ENCODE data around the gene PRAME.
A peak's percentile ranks its signal among the peaks of the same experiment; 100 is the strongest.
"Not testable (repeated sequence)": the region's sequence is repeated elsewhere in the genome, so short reads cannot be mapped to it uniquely, and the experiment has no call there.

PRAME gene

DNA sequence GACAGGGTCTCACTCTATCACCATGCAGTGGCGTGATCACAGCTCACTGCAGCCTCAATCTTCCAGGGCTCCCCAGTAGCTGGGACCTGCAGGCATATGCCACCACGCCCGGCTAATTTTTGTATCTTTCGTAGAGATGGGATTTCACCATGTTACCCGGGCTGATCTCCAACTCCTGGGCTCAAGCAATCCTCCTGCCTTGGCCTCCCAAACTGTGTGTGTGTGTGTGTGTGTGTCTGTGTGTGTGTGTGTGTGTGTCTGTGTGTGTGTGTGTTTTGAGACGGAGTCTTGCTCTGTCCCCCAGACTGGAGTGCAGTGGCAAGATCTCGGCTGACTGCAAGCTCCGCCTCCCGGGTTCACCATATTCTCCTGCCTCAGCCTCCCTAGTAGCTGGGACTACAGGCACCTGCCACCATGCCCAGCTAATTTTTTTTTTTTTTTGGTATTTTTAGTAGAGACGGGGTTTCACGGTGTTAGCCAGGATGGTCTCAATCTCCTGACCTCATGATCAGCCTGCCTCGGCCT, 26.5 kb downstream of the PRAME start:
- not testable (repeated sequence) for DNase-seq (ENCODE audit: low read depth, low spot score); H3K4me3 ChIP-seq (ENCODE audit: low read length)

DNA sequence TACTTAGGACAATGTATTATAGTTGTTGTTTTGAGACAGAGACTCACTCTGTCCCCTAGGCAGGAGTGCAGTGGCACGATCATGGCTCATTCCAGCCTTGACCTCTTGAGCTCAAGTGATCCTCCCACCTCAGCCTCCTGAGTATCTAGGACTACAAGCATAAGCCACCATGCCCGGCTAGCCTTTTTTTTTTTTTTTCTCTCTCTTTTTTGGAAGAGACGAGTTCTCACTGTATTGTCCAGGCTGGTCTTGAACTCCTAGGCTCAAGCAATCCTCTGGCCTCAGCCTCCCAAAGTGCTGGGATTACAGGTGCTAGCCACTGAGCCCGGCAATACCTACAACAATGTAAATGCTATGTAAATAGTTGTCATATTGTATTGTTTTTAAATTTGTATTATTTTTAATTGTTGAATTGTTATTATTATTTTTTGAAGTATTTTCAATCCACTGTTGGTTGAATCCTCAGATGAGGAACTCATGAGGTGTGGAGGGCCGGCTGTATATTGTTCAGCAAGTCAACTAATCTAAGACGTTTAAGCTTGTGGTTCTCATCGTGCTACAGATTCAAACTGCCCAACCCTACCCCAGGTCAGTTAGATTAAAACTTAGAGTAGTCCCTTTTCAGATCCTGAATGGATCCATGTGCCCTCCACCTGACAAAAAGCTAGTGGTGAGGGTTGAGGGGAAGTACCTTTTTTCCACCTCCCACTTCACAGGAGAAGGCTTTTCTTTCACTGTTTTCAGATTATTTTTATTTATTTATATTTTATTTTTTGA, 27.1 kb downstream of the PRAME start:
- DNase-seq (ENCODE audit: low read depth, low spot score), result no peak
- H3K4me3 ChIP-seq (ENCODE audit: low read length), result no peak overlapping the region

DNA sequence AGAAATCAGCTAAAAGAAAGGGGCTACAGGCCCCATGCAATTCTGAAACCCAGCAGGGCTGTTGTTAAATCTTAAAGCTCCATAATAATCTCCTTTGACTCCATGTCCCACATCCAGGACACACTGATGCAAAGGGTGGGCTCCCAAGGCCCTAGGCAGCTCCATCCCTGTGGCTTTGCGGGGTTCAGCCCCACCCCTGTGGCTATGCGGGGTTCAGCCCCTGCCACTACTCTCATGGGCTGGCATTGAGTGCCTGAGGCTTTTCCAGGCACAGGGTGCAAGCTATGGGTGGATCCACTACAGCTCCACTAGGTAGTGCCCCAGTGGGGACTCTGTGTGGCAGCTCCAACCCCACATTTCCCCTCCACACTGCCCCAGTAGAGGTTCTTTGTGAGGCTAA, 30.3 kb downstream of the PRAME start:
- H3K4me3 ChIP-seq (ENCODE audit: low read length), result no peak overlapping the region
- DNase-seq (ENCODE audit: low read depth, low spot score), result no peak

DNA sequence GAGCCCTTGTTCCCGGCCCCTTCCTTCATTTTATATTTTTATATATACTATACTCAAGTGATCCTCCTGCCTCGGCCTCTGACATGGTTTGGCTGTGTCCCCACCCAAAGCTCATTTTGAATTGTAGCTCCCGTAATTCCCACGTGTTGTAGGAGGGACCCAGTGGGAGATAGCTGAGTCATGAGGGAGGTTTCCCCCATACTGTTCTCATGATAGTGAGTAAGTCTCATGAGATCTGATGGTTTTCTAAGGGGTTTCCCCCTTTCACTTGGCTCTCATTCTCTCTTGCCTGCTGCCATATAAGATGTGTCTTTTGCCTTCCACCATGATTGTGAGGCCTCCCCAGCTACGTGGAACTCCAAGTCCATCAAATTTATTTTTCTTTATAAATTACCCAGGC, 31.8 kb downstream of the PRAME start:
- DNase-seq (ENCODE audit: low read depth, low spot score), result no peak
- H3K4me3 ChIP-seq (ENCODE audit: low read length), result no peak overlapping the region

DNA sequence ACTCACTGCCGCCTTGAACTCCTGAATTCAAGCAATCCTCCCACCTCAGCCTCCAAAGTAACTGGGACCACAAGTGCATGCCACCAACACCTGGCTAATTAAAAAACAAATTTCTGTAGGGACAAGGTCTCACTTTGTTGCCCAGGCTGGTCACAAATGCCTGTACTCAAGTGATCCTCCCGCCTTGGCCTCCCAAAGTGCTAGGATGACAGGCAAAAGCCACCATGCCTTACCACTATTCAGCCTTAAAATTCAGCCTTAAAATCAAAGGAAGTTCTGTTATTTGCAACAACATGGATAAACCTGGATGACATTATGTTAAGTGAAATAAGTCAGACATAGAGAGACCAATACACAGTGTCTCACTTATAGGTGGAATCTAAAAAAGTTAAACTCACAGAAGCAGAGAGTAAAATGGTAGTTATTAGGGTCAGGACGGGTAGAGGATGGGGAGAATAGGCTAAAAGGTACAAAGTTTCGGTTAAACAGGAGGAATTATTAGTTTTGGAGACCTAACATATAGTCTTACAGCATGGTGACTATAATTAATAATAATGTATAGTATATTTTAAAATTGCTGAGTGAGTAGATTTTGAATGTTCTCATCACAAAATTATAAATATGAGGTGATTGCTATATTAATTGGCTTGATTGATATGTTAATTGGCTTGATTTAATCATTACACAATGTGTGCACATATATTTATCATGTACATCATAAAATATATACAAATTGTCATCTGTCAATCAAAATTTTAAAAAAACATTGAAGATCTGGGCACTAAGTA, 32.7 kb downstream of the PRAME start:
- no peak overlapping the region for H3K4me3 ChIP-seq (ENCODE audit: low read length)
- no peak for DNase-seq (ENCODE audit: low read depth, low spot score)

DNA sequence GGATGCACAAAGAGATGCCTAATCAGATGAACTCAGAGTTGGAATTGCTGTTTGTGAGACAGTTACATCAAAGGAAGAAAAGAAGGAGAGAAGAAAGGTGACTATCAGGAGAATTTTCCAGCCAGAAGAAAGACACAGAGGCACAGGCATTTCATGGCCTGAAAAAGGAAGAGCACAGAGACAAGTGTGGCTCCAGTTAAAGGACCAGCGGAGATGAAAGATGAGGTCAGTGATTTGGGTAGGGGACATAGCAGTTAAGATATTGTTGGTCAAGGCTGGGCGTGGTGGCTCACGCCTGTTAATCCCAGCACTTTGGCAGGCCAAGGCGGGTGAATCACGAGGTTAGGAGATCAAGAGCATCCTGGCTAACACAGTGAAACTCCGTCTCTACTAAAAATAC, 35.6 kb downstream of the PRAME start:
- no peak overlapping the region for H3K4me3 ChIP-seq (ENCODE audit: low read length)
- DNase-seq (ENCODE audit: low read depth, low spot score), result no peak

DNA sequence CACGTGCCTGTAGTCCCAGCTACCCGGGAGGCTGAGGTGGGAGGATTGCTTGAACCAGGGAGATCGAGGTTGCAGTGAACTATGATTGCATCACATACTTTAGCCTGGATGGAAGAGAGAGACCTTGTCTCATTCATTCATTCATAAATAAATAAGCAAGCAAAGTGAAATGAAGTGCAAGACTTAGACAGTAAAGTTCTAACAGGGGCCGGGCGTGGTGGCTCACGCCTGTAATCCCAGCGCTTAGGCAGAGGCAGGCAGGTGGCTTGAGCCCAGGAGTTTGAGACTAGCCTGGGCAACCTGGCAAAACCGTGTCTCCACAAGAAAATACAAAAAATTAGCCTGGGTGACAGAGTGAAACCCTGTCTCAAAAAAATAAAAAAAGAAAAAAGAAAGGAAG, 37.4 kb downstream of the PRAME start:
- no peak overlapping the region for H3K4me3 ChIP-seq (ENCODE audit: low read length)
- DNase-seq (ENCODE audit: low read depth, low spot score), result no peak

DNA sequence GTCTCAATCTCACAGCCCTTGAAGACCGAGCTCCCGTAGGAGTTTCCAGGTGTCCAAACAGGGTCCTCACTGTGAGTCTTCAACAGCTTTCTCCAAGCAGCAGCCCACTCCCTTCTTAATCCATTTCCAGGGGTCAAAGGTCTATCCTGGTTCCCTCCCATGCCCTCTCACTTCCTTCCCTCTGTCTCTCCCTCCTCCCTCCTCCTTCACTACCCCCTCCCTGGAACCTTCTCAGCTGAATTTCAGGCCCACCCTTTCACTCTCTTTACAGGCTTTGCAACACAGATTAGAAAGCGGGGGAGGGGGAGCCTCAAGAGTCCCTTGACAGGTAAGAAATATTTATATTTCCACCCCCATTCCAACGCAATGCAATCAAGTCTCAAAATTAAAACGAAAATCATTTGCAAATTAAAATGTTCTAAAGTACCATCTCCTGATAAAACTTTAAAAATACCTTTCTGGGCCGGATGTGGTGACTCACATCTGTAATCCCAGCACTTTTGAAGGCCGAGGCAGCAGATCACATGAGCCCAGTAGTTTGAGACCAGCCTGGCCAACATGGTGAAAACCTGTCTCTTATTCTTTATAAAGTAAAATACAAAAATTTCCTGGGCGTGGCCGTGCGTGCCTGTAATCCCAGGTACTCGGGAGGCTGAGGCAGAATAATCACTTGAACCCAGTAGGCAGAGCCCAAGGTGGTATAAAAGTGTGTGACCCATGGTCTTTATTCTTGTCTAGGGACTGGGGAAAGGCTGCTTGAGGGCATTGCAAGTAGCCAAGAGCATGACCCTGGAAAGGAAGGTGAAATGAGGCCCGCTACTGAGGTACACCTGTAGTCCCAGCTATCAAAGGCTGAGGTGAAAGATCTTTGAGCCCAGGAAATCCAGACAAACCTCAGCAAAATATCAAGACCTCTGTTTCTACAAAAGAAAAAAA, 38.1 kb downstream of the PRAME start:
- no peak for DNase-seq (ENCODE audit: low read depth, low spot score)
- H3K4me3 ChIP-seq (ENCODE audit: low read length), result no peak overlapping the region

DNA sequence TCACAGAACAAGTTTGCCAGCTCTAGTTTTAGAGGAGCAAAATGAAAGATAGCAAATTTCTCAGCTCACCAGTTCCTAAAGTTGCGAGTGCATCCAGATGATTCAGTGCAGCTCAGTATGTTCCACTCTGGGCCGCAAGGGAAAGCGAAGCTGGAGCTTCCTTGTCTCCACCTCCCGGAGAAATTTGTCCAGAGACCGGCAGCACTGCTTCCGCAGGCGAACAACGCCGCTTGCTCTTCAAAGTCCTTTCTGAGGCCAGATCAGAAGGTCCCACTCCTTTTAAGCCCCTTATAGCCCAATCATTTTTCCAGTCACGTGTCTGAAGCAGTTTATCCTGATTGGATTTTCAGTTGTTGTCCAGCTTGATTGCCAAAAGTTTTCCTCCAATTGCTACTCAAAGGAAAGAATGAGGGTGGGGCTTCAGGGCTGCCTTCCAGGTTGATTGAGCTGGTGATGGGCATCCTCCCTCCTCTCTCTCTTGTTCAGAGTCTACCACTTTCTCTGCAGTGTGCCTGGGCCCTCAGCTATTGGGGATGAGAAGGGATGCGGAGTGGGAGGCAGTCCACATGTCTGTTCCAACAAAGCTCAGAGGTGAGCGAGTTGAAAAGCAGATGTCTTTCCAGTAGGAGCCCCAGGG, 38.9 kb downstream of the PRAME start, which contains the start of gene ZNF280A:
TSS of gene ZNF280A (minus strand) at position 251 of the 637 bp plus-strand sequence. CDS start 4,640 bp downstream, outside the sequence.
- no peak within 1 kb of the TSS for H3K4me3 ChIP-seq (ENCODE audit: low read length)
- no peak for DNase-seq (ENCODE audit: low read depth, low spot score)

DNA sequence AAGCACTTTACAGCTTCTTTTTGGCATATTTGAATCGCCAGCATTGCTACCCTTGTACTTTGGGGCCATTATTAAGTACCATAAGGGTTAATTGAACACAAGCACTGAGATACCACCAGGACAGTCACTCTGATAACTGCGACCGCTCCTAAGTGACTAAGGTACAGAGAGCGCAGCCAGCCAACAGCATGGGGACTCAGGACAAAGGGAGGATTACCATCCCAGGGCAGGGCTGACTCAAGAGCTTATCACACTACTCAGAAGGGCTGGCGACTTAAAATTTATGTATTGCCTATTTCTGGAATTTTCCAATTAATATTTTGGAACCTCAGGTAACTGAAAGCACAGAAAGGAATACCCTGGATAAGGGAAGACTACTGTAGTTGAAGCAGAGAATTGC, 39.5 kb downstream of the PRAME start:
- no peak for DNase-seq (ENCODE audit: low read depth, low spot score)
- H3K4me3 ChIP-seq (ENCODE audit: low read length), result no peak overlapping the region

DNA sequence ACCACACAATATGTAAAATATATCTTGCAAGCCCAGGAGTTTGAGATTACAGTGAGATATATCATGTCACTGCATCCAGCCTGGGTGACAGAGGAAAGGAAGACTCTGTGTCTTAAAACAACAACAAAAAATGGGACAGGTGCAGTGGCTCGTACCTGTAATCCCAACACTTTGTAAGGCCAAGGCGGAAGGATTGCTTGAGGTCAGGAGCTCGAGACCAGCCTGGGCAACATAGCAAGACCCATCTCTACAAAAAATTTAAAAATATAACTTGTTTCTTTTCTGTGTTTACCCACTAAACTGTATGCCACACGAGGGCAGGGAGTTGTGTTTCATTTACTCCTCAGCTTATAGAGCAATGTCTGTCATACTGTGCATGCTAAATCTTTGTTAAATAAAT, 42.1 kb downstream of the PRAME start:
- no peak for DNase-seq (ENCODE audit: low read depth, low spot score)
- H3K4me3 ChIP-seq (ENCODE audit: low read length), result no peak overlapping the region

DNA sequence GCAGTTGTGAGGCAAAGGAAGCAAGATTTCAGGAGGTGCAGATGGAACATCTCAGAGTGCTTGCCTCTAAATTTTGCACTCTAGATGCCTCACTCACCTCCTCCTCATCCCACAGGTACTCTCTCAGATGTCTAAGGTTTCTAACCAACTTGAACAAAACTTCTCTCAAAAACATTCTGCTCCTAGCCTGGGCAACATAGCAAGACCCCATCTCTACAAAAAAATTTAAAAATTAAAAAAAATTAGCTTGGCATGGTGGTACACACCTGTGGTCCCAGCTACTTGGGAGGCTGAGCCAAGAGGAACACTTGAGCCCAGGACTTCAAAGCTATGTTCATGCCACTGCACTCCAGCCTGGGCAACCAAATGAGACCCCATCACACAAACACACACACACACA, 43.2 kb downstream of the PRAME start:
- no peak for DNase-seq (ENCODE audit: low read depth, low spot score)
- no peak overlapping the region for H3K4me3 ChIP-seq (ENCODE audit: low read length)

DNA sequence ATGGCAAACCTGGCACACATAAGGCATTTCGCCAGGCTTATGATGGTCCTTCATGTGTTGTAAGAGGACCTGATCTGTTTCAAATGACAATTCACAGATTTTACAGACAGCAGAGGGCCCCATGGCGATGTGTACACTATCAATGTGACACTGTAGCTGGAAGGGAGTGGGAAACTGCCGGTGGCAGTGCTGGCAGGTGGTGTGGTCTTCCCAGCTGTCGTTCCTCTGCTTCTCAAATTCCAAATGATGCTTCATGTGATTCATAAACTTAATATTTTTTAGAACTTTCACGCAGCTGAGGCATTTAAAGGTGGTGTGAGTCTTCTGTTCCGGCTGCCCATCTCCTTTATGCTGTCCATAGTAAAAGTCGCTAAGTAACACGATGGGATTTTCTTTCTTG, 44.6 kb downstream of the PRAME start:
- not testable (repeated sequence) for DNase-seq (ENCODE audit: low read depth, low spot score); H3K4me3 ChIP-seq (ENCODE audit: low read length)

DNA sequence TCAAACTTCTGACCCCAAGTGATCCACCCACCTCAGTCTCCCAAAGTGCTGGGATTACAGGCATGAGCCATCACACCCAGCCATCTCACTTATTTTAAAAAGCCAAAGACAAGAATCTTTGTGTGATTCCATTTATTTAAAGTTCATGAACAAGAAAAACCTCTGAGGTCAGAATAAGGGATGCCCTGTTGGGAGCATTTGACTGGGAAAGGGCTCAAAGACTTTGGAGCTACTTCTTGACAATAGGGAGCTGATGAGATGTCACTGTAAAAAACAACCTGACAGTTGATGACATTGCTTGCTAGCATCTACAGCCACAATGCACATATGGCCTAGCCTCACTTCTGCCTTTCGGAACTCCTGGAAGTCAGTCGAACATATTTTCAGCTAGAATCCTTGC, 45.4 kb downstream of the PRAME start:
- DNase-seq (ENCODE audit: low read depth, low spot score), result no peak
- no peak overlapping the region for H3K4me3 ChIP-seq (ENCODE audit: low read length)

DNA sequence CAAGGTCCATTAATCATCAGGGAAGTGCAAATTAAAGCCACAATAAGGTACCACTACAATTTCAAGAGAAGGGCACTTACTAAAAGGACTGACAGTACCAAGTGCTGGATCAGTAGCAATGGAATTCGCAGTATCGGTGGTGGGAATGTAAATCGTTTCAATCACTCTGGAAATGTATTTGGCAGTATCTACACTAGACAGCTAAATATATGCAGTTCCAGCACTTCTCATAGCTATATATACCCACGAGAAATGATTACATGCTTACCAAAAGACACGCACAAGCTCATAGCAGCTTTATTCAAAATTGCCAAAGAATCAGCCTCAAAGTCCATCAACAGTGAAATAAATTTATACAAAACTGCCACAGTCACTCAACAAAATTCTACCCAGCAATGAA, 46.1 kb downstream of the PRAME start:
- DNase-seq (ENCODE audit: low read depth, low spot score), result no peak
- no peak overlapping the region for H3K4me3 ChIP-seq (ENCODE audit: low read length)

DNA sequence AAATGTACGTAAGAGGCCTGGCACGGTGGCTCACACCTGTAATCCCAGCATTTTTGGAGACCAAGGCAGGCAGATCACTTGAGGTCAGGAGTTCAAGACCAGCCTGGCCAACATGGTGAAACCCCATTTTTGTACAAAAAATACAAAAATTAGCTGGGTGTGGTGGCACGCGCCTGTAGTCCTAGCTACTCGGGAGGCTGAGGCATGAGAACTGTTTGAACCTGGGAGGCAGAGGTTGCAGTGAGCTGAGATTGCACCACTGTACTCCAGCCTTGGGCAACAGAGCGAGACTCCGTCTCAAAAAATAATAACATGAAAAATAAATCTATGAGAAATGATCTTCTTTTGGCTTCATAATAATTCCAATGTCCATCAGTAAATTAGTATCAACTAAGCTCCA, 48.2 kb downstream of the PRAME start:
- DNase-seq (ENCODE audit: low read depth, low spot score); H3K4me3 ChIP-seq (ENCODE audit: low read length): not testable (repeated sequence)

DNA sequence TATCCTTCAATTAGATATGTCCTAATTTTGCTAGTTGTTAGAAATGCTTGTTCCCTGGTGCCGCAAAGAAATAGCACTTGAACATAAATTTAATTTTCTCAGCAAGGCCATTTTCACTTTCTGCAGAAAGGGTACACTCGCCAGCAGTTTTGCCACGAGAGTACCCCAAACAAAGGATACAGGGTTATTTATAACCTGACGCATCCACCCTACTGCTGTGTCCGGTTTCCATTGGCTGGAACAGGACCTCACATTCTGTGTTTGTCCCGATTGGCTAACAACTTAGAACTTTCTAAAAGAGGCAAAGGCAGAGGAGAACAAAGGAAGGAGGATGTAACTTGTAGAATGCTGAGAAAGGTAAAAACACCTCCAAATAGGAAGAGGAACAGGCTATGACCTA, 49.2 kb downstream of the PRAME start:
- not testable (repeated sequence) for DNase-seq (ENCODE audit: low read depth, low spot score); H3K4me3 ChIP-seq (ENCODE audit: low read length)

DNA sequence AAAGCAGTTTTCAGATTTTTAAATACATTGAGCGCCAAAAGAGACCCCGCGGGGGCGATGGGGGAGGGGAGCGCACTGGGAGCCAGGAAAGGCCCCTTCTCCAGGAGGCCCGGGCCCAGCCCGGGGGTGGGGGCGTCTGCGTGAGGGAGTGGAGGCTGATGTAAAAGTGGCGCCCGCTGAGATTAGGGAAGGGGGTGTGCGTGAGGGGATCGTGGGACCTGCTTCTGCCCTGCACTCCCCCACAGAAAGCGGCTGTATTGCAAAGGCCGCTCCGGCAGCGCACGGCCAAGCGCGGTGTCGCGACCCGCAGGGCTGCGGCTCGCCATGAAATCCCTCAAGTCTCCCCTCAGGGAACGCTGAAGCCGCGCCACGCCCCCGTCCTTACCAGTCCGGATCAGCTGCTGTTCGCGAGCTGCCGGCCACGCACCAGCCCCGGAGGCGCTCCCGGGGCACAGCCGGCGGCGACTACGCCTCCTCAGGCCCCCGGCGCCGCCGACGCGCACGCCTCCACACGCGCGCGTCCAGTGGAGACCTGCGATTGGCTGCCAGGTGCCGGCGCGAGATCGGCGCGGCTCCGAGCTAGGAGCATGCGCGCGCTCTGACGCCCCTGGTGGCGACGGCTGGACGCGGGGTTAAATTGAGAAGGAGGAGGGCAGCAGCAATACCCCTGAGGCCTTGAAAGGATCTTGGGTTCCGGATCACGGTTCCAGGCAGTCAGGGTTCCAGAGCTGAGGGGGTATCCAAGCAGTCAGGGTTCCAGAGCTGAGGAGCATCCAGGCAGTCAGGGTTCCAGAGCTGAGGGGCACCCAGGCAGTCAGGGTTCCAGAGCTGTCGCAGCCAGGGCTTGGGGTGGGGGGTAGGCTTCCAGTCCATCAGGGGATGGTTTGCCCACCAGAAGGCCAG, 50.5 kb downstream of the PRAME start, which contains the start of gene ZNF280B:
TSS of gene ZNF280B (minus strand) at position 469 of the 903 bp plus-strand sequence. CDS start 19,344 bp downstream, outside the sequence.
- H3K4me3 ChIP-seq (ENCODE audit: low read length), result peak within 1 kb of the TSS; percentile 85
- DNase-seq (ENCODE audit: low read depth, low spot score), result peak; percentile 82

Data from Jurkat, Clone E6-1 (cell line).